H1 (cell line): ENCODE results near the gene FCRL6. TPM values are rescaled to one million over a fixed set of nuclear protein-coding genes. Genes with fewer than 3 reads are reported as not detected.

ENCODE experiments used
- CTCF ChIA-PET: fragments of 300-600 bp; sonication (Branson Sonifier 250); formaldehyde crosslinking; loops from one replicate; lab custom pipeline; 2021; ENCODE audit not compliant: partially characterized antibody; lab: Charles Lee
- POLR2A ChIA-PET: fragments of 300-600 bp; sonication (Branson Sonifier 250); formaldehyde crosslinking; loops from one replicate; lab custom pipeline; 2021; ENCODE audit warnings: inconsistent platforms; ENCODE audit not compliant: partially characterized antibody; lab: Charles Lee
- DNase-seq, 2 experiments: peaks; one replicate each; pipeline versions ENCODE4 v3.0.0 to v3.0.0-alpha.2; 2010 to 2022; ENCODE audit warnings: low spot score in 2 of 2, low read depth in 1 of 2, mixed read lengths in 1 of 2
- FAIRE-seq: peaks from 2 replicates; lab custom pipeline; 2011; peaks lifted over from hg19 to GRCh38; lab: Jason Lieb, UNC
- H2AFZ ChIP-seq: 2 replicates; pipeline ENCODE4 v1.8.1; 2012; ENCODE audit warnings: low read length, inconsistent platforms
- H2AK5ac ChIP-seq: 2 replicates; pipeline ENCODE4 v1.6.1; 2013; ENCODE audit warnings: low read depth, low read length
- H2BK120ac ChIP-seq: replicated peaks from 2 replicates; pipeline ENCODE3; 2013; ENCODE audit warnings: low read depth, low read length, inconsistent platforms
- H2BK12ac ChIP-seq: 2 replicates; pipeline ENCODE4 v1.6.1; 2013; ENCODE audit warnings: low read depth, low read length
- H2BK15ac ChIP-seq: 2 replicates; pipeline ENCODE4 v1.6.1; 2013; ENCODE audit warnings: low read length
- H2BK20ac ChIP-seq: 2 replicates; pipeline ENCODE4 v1.6.1; 2013; ENCODE audit warnings: low read length
- H2BK5ac ChIP-seq: 2 replicates; pipeline ENCODE4 v1.6.1; 2013; ENCODE audit warnings: low read depth, low read length
- H3K14ac ChIP-seq: 2 replicates; pipeline ENCODE4 v1.6.1; 2013; ENCODE audit warnings: inconsistent platforms; ENCODE audit not compliant: insufficient read length
- H3K18ac ChIP-seq: 2 replicates; pipeline ENCODE4 v1.6.1; 2013; ENCODE audit warnings: low read length; ENCODE audit errors: extremely low read depth
- H3K23ac ChIP-seq: 2 replicates; pipeline ENCODE4 v1.6.1; 2013; ENCODE audit warnings: inconsistent platforms; ENCODE audit not compliant: insufficient read length
- H3K23me2 ChIP-seq: 2 replicates; pipeline ENCODE4 v1.6.1; 2013; ENCODE audit warnings: low read depth, low read length
- H3K27ac ChIP-seq: 2 replicates; pipeline ENCODE4 v1.6.1; 2011; ENCODE audit warnings: low read depth, low read length, inconsistent platforms
- H3K27me3 ChIP-seq, 4 experiments: replicated peaks in 1 of 4; 1 replicate in 1 of 4; 2 replicates in 3 of 4; pipeline versions ENCODE4 v1.6.1 to v1.8.1; 2011 to 2013; ENCODE audit warnings: low read length in 3 of 4, mild to moderate bottlenecking in 3 of 4, inconsistent platforms in 2 of 4, mixed read lengths in 2 of 4, moderate library complexity in 1 of 4; ENCODE audit not compliant: control insufficient read depth in 3 of 4, insufficient read depth in 3 of 4; ENCODE audit errors: extremely low read depth in 1 of 4
- H3K36me3 ChIP-seq, 4 experiments: 2 replicates each; pipeline versions ENCODE4 v1.6.1 to v1.8.1; 2011 to 2013; ENCODE audit warnings: mild to moderate bottlenecking in 4 of 4, low read length in 3 of 4, moderate library complexity in 2 of 4, control low read depth in 1 of 4, inconsistent platforms in 1 of 4; ENCODE audit not compliant: insufficient read depth in 4 of 4, control insufficient read depth in 2 of 4
- H3K4ac ChIP-seq: replicated peaks from 2 replicates; pipeline ENCODE3; 2013; ENCODE audit warnings: low read length, low read depth, mixed read lengths, inconsistent platforms; ENCODE audit not compliant: insufficient read length
- H3K4me1 ChIP-seq, 4 experiments: replicated peaks in 1 of 4; 1 replicate in 1 of 4; 2 replicates in 3 of 4; pipeline versions ENCODE4 v1.6.1 to v1.8.1; 2011 to 2013; ENCODE audit warnings: low read length in 3 of 4, inconsistent platforms in 2 of 4, mixed read lengths in 1 of 4; ENCODE audit not compliant: insufficient read depth in 4 of 4, control insufficient read depth in 3 of 4
- H3K4me2 ChIP-seq, 2 experiments: 2 replicates each; pipeline versions ENCODE4 v1.6.1 to v1.8.1; 2011 to 2013; ENCODE audit warnings: low read depth in 2 of 2, low read length in 2 of 2, control low read depth in 1 of 2, inconsistent platforms in 1 of 2, mild to moderate bottlenecking in 1 of 2; ENCODE audit not compliant: insufficient read depth in 1 of 2
- H3K4me3 ChIP-seq, 4 experiments: fragments of 200-600, 300-600 bp in 1 of 4; sonication (generic), shearing (Covaris generic), sonication (Bioruptor Twin) in 1 of 4; 2 replicates each; pipeline versions ENCODE4 v1.5.1 to v1.8.1; 2011 to 2016; ENCODE audit warnings: low read length in 4 of 4, low read depth in 3 of 4, control low read depth in 2 of 4, inconsistent platforms in 2 of 4, mild to moderate bottlenecking in 2 of 4, mixed read lengths in 1 of 4, moderate library complexity in 1 of 4; ENCODE audit not compliant: insufficient read depth in 2 of 4; ENCODE audit errors: extremely low read depth in 1 of 4
- H3K56ac ChIP-seq: replicated peaks from 2 replicates; pipeline ENCODE3; 2013; ENCODE audit warnings: low read depth, mild to moderate bottlenecking, mixed read lengths, low read length, inconsistent platforms; ENCODE audit not compliant: insufficient read length
- H3K79me1 ChIP-seq: 2 replicates; pipeline ENCODE4 v1.6.1; 2013; ENCODE audit warnings: low read depth, low read length, control low read depth
- H3K79me2 ChIP-seq, 2 experiments: 2 replicates each; pipeline versions ENCODE4 v1.6.1 to v1.8.1; 2012 to 2013; ENCODE audit warnings: low read length in 2 of 2, mild to moderate bottlenecking in 2 of 2, inconsistent platforms in 1 of 2; ENCODE audit not compliant: insufficient read depth in 2 of 2, control insufficient read depth in 1 of 2
- H3K9ac ChIP-seq, 4 experiments: replicated peaks in 1 of 4; 1 replicate in 1 of 4; 2 replicates in 3 of 4; pipeline versions ENCODE4 v1.6.1 to v1.8.1; 2011 to 2013; ENCODE audit warnings: low read depth in 3 of 4, low read length in 3 of 4, control low read depth in 2 of 4, mild to moderate bottlenecking in 2 of 4, moderate library complexity in 2 of 4, inconsistent platforms in 1 of 4; ENCODE audit errors: extremely low read depth in 1 of 4
- H3K9me3 ChIP-seq, 2 experiments: 2 replicates each; pipeline versions ENCODE4 v1.6.1 to v1.8.1; 2012 to 2013; ENCODE audit warnings: mild to moderate bottlenecking in 2 of 2, moderate library complexity in 2 of 2, control low read depth in 1 of 2, inconsistent platforms in 1 of 2, low read depth in 1 of 2, low read length in 1 of 2, mixed read lengths in 1 of 2; ENCODE audit not compliant: insufficient read depth in 2 of 2
- H4K20me1 ChIP-seq, 2 experiments: replicated peaks in 1 of 2; 2 replicates each; pipeline versions ENCODE3 to v1.8.1; 2011 to 2013; ENCODE audit warnings: inconsistent platforms in 2 of 2, low read length in 2 of 2, mild to moderate bottlenecking in 1 of 2; ENCODE audit not compliant: insufficient read depth in 2 of 2, control insufficient read depth in 1 of 2
- H4K5ac ChIP-seq: 2 replicates; pipeline ENCODE4 v1.6.1; 2013; ENCODE audit warnings: low read length, low read depth, mixed read lengths, inconsistent platforms; ENCODE audit not compliant: insufficient read length
- H4K8ac ChIP-seq: 2 replicates; pipeline ENCODE4 v1.8.0; 2013; ENCODE audit warnings: mild to moderate bottlenecking, moderate library complexity, low read length, inconsistent platforms; ENCODE audit not compliant: insufficient read depth; ENCODE audit errors: extremely low read depth
- H4K91ac ChIP-seq: replicated peaks from 2 replicates; pipeline ENCODE3; 2013; ENCODE audit warnings: low read length, mixed read lengths, inconsistent platforms; ENCODE audit not compliant: insufficient read length
- WGBS, 2 experiments: shearing (Covaris generic) in 1 of 2; methylation state at CpG; one replicate each; pipeline versions ENCODE4 v1.1.6 to v1.1.7; 2013 to 2015; ENCODE audit warnings: low lambda C conversion rate in 2 of 2, mixed read lengths in 2 of 2, inconsistent platforms in 1 of 2, low coverage in 1 of 2, missing lambda C conversion rate in 1 of 2; ENCODE audit not compliant: insufficient replicate concordance in 2 of 2, insufficient coverage in 1 of 2, insufficient read length in 1 of 2; ENCODE audit errors: extremely low coverage in 1 of 2, missing lambda C conversion rate in 1 of 2; 5-methylcytosine and 5-hydroxymethylcytosine counted together
- polyA plus RNA-seq, 7 experiments: library from polyadenylated mRNA; depleted of rRNA in 3 of 7; stranded (reverse) in 5 of 7; unstranded in 2 of 7; fragments of >200 nt in 5 of 7; fragments of 200-250 nt in 2 of 7; gene quantifications; 1 replicate in 5 of 7; 2 replicates in 1 of 7; 4 replicates in 1 of 7; pipeline versions ENCODE4 v1.2.1 to v1.2.3, GENCODE V29; 2011 to 2013; ENCODE audit warnings: missing spikeins in 2 of 7, mixed read lengths in 2 of 7
- total RNA-seq: library from RNA; stranded (reverse); fragmentation: NEBNext Ultra II Directional; extraction: Animal tissue kit (Norgen Biotek cat#: 25700); gene quantifications from 2 replicates; pipeline ENCODE4 v1.2.1, GENCODE V29; 2021

The FCRL6 gene
- total and polyA plus RNA-seq, 2 of the 8 experiments (the other 6 are each of a cell fraction or from before 2014, with no cell fraction given) = not detected

DNA sequence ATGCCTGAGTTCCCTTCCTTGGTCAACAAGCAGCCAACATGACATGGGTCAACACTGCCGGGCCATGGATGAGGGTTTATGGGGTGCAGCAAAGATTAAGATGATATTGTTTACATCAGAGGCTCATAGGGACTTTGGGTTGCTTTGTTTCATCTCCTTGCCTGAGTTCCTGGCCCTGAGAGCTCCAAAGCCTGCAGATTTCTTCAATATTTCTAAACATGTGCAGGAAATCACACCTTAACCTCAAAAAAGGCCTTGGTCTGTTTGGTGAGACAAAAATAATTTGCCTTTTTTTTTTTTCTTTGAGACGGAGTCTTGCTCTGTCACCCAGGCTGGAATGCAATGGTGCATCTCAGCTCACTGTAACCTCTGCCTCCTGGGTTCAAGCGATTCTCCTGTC lies 25.4 kb downstream of the FCRL6 start:
- Histone ChIP-seq H3K79me2 (no peaks in the 10 kb centered on the region), H2BK12ac (no peak overlapping the region), H3K27ac (no peak overlapping the region), H3K4ac (no peak overlapping the region), H3K9ac (no peak overlapping the region), H3K4me1 (peaks cover 0 to 4% (median 3%) of the 10 kb centered on the region in 4 experiments; a peak in 1 of 7 replicates), H2BK5ac (no peak overlapping the region), H4K91ac (no peak overlapping the region), H4K8ac (no peak overlapping the region), H4K20me1 (no peaks in the 10 kb centered on the region), H2AFZ (no peak overlapping the region), H3K79me1 (no peaks in the 10 kb centered on the region), H3K27me3 (no peaks in the 10 kb centered on the region; a peak in 2 of 7 replicates), H3K56ac (no peak overlapping the region), H4K5ac (no peak overlapping the region), H2AK5ac (no peak overlapping the region), H3K23ac (no peak overlapping the region), H3K9me3 (no peaks in the 10 kb centered on the region), H3K4me2 (no peak overlapping the region), H3K4me3 (no peak overlapping the region), H2BK20ac (no peak overlapping the region), H3K18ac (no peak overlapping the region), H3K23me2 (no peaks in the 10 kb centered on the region), H2BK120ac (no peak overlapping the region), H3K14ac (no peak overlapping the region), H2BK15ac (no peak overlapping the region), H3K36me3 (no peaks in the 10 kb centered on the region)
- ChIA-PET POLR2A (interaction anchor here (0.6 kb wide), 1 partner anchor 98 kb away, joined by 3 read pairs; the partner anchor contains the start of gene TAGLN2), CTCF (interaction anchor here (0.6 to 11.2 kb wide), 14 partner anchors 8 to 229 kb away, joined by 3 to 175 read pairs (median 4); partner anchors contain the start of gene FCRL6)
- no peak for DNase-seq
- no peak for FAIRE-seq
- 75% methylated on average over 2 of the region's 3 CpGs; no CpG with 5 or more reads in 1 of the 2 experiments for WGBS, 2 experiments
